Measurements from ENCODE around the gene OR2J3.
"Not testable (repeated sequence)": the region's sequence is repeated elsewhere in the genome, so short reads cannot be mapped to it uniquely, and the experiment has no call there.

Gene OR2J3

GRCh38 chr6:29141606-29142005 is 33.7 kb downstream of the OR2J3 start:
- no peak overlapping the region for H3K27ac ChIP-seq

GRCh38 chr6:29142309-29142708 is 34.5 kb downstream of the OR2J3 start:
- TF ChIP-seq CTCF (conservative IDR thresholded peaks at IDR 0.05) (no peak), ZFX (IDR thresholded peaks at IDR 0.05) (no peak)
- no peak overlapping the region for H3K27ac ChIP-seq

More at GRCh38 chr6:29141606-29142005, 33.7 kb downstream of the OR2J3 start:
- no peak for TF ChIP-seq CTCF (conservative IDR thresholded peaks at IDR 0.05)
- no peak for TF ChIP-seq ZFX (IDR thresholded peaks at IDR 0.05)

GRCh38 chr6:29146179-29146578 is 38.3 kb downstream of the OR2J3 start:
- TF ChIP-seq ZFX (IDR thresholded peaks at IDR 0.05): no peak
- TF ChIP-seq CTCF (conservative IDR thresholded peaks at IDR 0.05): no peak

GRCh38 chr6:29147074-29147473 is 39.2 kb downstream of the OR2J3 start:
- TF ChIP-seq ZFX (IDR thresholded peaks at IDR 0.05): no peak
- no peak for TF ChIP-seq CTCF (conservative IDR thresholded peaks at IDR 0.05)
- H3K27ac ChIP-seq: no peak overlapping the region

More at GRCh38 chr6:29146179-29146578, 38.3 kb downstream of the OR2J3 start:
- no peak overlapping the region for H3K27ac ChIP-seq

- not testable (repeated sequence) for H3K27ac ChIP-seq
Measured at GRCh38 chr6:29149444-29149843, 41.6 kb downstream of the OR2J3 start.

- TF ChIP-seq CTCF (conservative IDR thresholded peaks at IDR 0.05) (no peak), ZFX (IDR thresholded peaks at IDR 0.05) (no peak)
- H3K27ac ChIP-seq: no peak overlapping the region
Measured at GRCh38 chr6:29153083-29153482, 45.2 kb downstream of the OR2J3 start.

- not testable (repeated sequence) for H3K27ac ChIP-seq
Measured at GRCh38 chr6:29155182-29155581, 47.3 kb downstream of the OR2J3 start.

GRCh38 chr6:29159922-29160321 is 52.1 kb downstream of the OR2J3 start:
- not testable (repeated sequence) for H3K27ac ChIP-seq
